ENCODE measurements around the gene ZFYVE19.

The ZFYVE19 gene

DNA sequence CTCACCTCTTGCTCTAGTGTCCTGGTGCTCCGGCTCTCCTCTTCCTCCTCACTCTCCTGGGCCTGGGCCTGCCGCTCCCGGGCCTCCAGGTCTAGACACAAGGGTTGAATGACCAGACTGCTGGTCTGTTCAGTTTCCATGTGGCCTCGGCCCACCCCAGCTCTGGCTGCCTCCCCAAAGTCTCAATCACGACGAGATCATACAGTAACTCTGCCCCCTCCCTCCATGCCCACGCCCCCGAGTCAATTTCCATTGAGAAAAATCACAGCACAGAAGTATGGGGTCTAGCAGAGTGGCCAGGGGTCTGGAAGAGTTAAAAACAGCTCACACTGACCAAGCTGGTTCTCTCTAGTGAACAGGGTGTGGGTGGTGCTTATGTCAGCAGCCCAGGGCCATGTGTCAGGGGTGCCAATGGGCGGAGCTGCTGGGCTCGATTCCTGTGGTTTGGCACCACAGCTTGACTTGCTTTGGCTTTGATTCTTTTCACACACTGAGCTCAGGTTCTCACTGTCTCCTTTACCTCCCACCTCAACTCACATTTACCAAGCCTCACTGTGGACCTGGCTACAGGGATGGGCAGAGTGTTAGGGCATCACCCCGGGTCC, 30.2 kb upstream of the ZFYVE19 start:
- Histone ChIP-seq H3K9me3 (ENCODE audit: control insufficient read depth in 2 of 2, low read length in 2 of 2) (no peaks in the 10 kb centered on the region), H3K36me3 (ENCODE audit: control insufficient read depth in 2 of 2, insufficient read depth in 2 of 2, low read length in 2 of 2) (peaks cover 50 to 51% of the 10 kb centered on the region in 2 donors), H3K27me3 (ENCODE audit: control insufficient read depth in 1 of 2, insufficient read depth in 2 of 2, low read length in 2 of 2) (no peaks in the 10 kb centered on the region), H3K9ac (ENCODE audit: low read length in 2 of 2) (no peak overlapping the region), H3K27ac (ENCODE audit: low read length) (no peak overlapping the region), H3K4me3 (ENCODE audit: low read length in 2 of 2) (no peak overlapping the region), H3K4me1 (ENCODE audit: control insufficient read depth, insufficient read depth, low read length) (no peaks in the 10 kb centered on the region)

DNA sequence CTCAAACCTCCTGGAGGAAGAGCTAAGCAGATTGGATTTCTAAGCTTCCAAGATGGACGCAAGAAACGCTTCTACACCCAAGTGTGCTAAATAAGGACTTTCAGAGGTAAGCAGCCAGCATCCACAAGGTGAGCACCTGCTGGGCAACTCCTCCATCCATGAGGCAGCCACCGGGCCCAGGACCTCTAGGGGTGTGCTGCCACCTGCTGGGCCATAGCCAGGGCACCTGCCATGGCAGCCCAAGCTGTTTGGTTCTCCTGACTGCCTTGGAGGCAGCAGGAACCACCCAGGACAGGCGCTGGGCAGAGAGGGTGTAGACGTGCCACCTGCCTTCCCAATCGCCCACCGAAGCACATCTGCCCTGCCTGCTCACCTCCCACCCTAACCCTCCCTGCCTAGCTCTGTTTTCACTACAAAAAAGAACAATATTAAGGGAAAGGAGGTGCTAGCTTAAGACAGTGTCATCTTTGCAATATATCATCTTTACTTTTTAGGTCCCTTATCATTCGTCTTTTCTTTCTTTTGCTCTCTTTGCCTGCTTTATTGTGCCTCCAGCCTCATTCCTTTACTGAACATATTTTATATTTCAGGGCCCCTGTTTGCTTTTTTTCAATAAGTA, 24.2 kb upstream of the ZFYVE19 start:
- H3K27me3 ChIP-seq (ENCODE audit: control insufficient read depth in 1 of 2, insufficient read depth in 2 of 2, low read length in 2 of 2): no peaks in the 10 kb centered on the region
- no peak overlapping the region for H3K9ac ChIP-seq (ENCODE audit: low read length in 2 of 2)
- no peaks in the 10 kb centered on the region for H3K9me3 ChIP-seq (ENCODE audit: control insufficient read depth in 2 of 2, low read length in 2 of 2)
- H3K4me3 ChIP-seq (ENCODE audit: low read length in 2 of 2): no peak overlapping the region
- peaks cover 9 to 13% of the 10 kb centered on the region in 2 donors for H3K36me3 ChIP-seq (ENCODE audit: control insufficient read depth in 2 of 2, insufficient read depth in 2 of 2, low read length in 2 of 2)
- no peak overlapping the region for H3K27ac ChIP-seq (ENCODE audit: low read length)
- peaks cover 11% of the 10 kb centered on the region for H3K4me1 ChIP-seq (ENCODE audit: control insufficient read depth, insufficient read depth, low read length)

DNA sequence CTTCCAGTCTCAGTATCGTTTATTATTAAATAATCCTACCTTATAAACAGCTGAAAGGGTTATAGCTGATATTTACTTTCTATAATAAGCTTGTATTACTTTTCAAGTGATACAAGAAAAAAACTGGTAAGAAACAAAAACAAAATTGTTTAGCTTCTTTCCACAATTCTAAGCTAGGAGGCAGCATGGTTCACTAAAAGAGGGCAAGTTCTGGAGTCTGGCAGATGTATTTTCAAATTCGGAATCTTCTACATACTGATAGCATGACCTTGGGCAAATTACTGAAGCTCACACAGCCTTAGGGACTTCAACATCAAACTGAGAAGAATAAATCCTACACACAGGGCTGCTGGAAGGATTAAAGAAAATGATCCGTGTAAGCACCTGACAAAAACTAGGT, 21.7 kb upstream of the ZFYVE19 start:
- no peaks in the 10 kb centered on the region for H3K9me3 ChIP-seq (ENCODE audit: control insufficient read depth in 2 of 2, low read length in 2 of 2)
- H3K4me1 ChIP-seq (ENCODE audit: control insufficient read depth, insufficient read depth, low read length): peaks cover 15% of the 10 kb centered on the region
- H3K36me3 ChIP-seq (ENCODE audit: control insufficient read depth in 2 of 2, insufficient read depth in 2 of 2, low read length in 2 of 2): no peaks in the 10 kb centered on the region
- no peak overlapping the region for H3K4me3 ChIP-seq (ENCODE audit: low read length in 2 of 2)
- H3K27ac ChIP-seq (ENCODE audit: low read length): no peak overlapping the region
- no peaks in the 10 kb centered on the region for H3K27me3 ChIP-seq (ENCODE audit: control insufficient read depth in 1 of 2, insufficient read depth in 2 of 2, low read length in 2 of 2)
- H3K9ac ChIP-seq (ENCODE audit: low read length in 2 of 2): no peak overlapping the region

DNA sequence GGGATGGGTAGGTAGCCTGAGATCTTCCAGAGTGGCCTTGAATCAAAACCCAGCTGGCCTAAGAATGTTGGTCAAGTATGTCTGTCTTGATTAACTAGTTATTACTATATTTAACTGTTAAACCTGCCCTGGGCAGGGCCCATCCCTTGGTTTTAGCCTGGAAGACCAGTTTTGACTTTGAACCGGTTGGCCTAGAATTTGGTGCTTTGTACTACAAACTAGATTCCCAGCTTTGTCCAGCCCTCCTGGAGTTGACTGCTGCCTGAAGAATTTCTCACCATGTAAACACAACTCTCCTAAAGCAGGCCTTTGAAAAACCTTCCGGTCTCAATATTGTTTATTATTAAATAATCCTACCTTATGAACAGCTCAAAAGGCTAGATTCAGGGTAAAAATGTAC, 21.1 kb upstream of the ZFYVE19 start:
- H3K9ac ChIP-seq (ENCODE audit: low read length in 2 of 2): no peak overlapping the region
- H3K4me3 ChIP-seq (ENCODE audit: low read length in 2 of 2): no peak overlapping the region
- H3K27ac ChIP-seq (ENCODE audit: low read length): no peak overlapping the region
- no peaks in the 10 kb centered on the region for H3K36me3 ChIP-seq (ENCODE audit: control insufficient read depth in 2 of 2, insufficient read depth in 2 of 2, low read length in 2 of 2)
- H3K9me3 ChIP-seq (ENCODE audit: control insufficient read depth in 2 of 2, low read length in 2 of 2): no peaks in the 10 kb centered on the region
- H3K4me1 ChIP-seq (ENCODE audit: control insufficient read depth, insufficient read depth, low read length): peaks cover 15% of the 10 kb centered on the region
- H3K27me3 ChIP-seq (ENCODE audit: control insufficient read depth in 1 of 2, insufficient read depth in 2 of 2, low read length in 2 of 2): no peaks in the 10 kb centered on the region

DNA sequence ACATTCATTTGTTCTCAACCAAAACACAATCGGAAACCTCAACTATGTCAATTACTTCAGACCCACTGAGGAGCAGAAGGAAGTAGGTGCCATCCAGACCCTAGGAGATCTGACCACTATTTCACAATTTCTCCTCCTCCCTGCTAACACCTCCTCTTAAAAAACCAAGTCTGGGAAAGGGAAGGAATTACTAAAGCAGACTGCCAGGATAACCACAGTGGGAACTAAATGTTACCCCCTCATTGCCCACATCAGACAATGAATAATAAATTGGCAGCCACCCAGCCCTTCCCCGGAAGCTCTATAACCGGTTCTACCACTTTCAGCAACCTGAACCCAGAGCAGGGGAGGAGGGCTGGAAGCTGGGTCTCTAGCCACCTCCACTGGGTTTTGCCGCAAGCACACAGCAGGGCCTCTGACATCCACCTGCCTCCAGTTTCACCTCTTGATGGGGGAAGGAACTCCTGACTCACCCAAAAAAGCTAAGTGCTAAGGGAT, 19.5 kb upstream of the ZFYVE19 start:
- Histone ChIP-seq H3K4me3 (ENCODE audit: low read length in 2 of 2) (no peak overlapping the region), H3K4me1 (ENCODE audit: control insufficient read depth, insufficient read depth, low read length) (peaks cover 15% of the 10 kb centered on the region), H3K9me3 (ENCODE audit: control insufficient read depth in 2 of 2, low read length in 2 of 2) (no peaks in the 10 kb centered on the region), H3K9ac (ENCODE audit: low read length in 2 of 2) (peak overlapping the region in 1 of 2 donors; percentile 13), H3K36me3 (ENCODE audit: control insufficient read depth in 2 of 2, insufficient read depth in 2 of 2, low read length in 2 of 2) (peaks cover 0 to 4% of the 10 kb centered on the region in 2 donors), H3K27me3 (ENCODE audit: control insufficient read depth in 1 of 2, insufficient read depth in 2 of 2, low read length in 2 of 2) (no peaks in the 10 kb centered on the region), H3K27ac (ENCODE audit: low read length) (no peak overlapping the region)

DNA sequence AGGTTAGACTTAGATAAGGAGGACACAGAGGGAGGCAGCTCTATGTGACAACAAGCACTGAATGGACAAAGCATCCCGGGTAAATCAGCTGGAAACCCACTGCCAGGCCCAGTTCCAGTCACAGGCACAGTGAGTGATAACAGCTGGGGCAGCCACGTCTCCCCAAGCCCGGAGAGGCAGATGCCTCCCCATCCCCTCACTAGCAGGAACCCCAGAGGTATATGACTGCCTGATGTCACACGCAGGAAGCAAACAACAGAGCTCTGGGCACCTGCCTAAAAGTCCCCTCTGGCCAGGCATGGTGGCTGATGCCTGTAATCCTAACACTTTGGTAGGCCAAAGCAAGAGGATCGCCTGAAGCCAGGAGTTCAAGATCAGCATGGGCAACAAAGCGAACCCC, 18.9 kb upstream of the ZFYVE19 start:
- H3K9ac ChIP-seq (ENCODE audit: low read length in 2 of 2): peak overlapping the region in 1 of 2 donors; percentile 13
- H3K36me3 ChIP-seq (ENCODE audit: control insufficient read depth in 2 of 2, insufficient read depth in 2 of 2, low read length in 2 of 2): peaks cover 0 to 5% of the 10 kb centered on the region in 2 donors
- H3K27ac ChIP-seq (ENCODE audit: low read length): no peak overlapping the region
- H3K4me1 ChIP-seq (ENCODE audit: control insufficient read depth, insufficient read depth, low read length): peaks cover 15% of the 10 kb centered on the region
- no peaks in the 10 kb centered on the region for H3K9me3 ChIP-seq (ENCODE audit: control insufficient read depth in 2 of 2, low read length in 2 of 2)
- no peak overlapping the region for H3K4me3 ChIP-seq (ENCODE audit: low read length in 2 of 2)
- H3K27me3 ChIP-seq (ENCODE audit: control insufficient read depth in 1 of 2, insufficient read depth in 2 of 2, low read length in 2 of 2): no peaks in the 10 kb centered on the region

DNA sequence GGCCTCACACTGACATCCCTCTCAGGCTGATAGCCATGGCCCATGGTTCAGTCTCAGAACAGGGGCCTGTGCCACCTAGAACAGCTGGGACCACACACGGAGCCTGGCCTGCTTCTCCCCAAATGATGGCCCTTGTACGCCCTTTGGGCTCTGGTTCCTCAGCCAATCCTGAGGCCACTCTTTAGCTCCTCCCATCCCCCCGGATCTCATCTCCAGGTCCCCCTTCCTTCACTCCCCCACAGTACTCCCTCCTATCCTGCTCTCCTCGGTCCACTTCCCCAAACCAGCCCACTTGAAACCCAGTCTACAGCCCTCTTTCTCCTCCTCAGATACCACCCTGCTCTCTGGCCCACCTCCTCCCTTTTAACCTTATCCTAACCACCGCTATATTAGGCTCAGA, 17.8 kb upstream of the ZFYVE19 start:
- no peak overlapping the region for H3K27ac ChIP-seq (ENCODE audit: low read length)
- H3K4me1 ChIP-seq (ENCODE audit: control insufficient read depth, insufficient read depth, low read length): peaks cover 15% of the 10 kb centered on the region
- H3K9me3 ChIP-seq (ENCODE audit: control insufficient read depth in 2 of 2, low read length in 2 of 2): no peaks in the 10 kb centered on the region
- no peak overlapping the region for H3K4me3 ChIP-seq (ENCODE audit: low read length in 2 of 2)
- H3K36me3 ChIP-seq (ENCODE audit: control insufficient read depth in 2 of 2, insufficient read depth in 2 of 2, low read length in 2 of 2): peaks cover 0 to 5% of the 10 kb centered on the region in 2 donors
- no peaks in the 10 kb centered on the region for H3K27me3 ChIP-seq (ENCODE audit: control insufficient read depth in 1 of 2, insufficient read depth in 2 of 2, low read length in 2 of 2)
- H3K9ac ChIP-seq (ENCODE audit: low read length in 2 of 2): no peak overlapping the region

DNA sequence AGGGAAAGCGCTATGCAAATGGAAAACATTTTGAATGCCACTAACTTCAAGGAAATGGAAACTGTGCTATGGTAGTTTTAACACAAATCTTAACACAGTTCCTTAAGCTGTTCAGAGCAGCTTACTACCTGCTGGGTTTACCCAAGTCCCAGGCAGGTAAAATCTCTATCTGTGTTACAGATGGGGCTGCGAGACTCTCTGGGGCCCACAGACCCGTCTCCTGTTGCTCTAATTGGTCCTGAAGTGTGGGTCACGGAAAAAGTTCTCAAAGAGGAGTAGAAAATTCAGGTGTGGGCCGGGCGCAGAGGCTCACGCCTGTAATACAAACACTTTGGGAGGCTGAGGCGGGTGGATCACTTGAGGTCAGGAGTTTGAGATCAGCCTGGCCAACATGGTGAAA, 16.9 kb upstream of the ZFYVE19 start:
- Histone ChIP-seq H3K27ac (ENCODE audit: low read length) (no peak overlapping the region), H3K4me3 (ENCODE audit: low read length in 2 of 2) (no peak overlapping the region), H3K36me3 (ENCODE audit: control insufficient read depth in 2 of 2, insufficient read depth in 2 of 2, low read length in 2 of 2) (peaks cover 0 to 5% of the 10 kb centered on the region in 2 donors), H3K4me1 (ENCODE audit: control insufficient read depth, insufficient read depth, low read length) (peaks cover 15% of the 10 kb centered on the region), H3K9ac (ENCODE audit: low read length in 2 of 2) (no peak overlapping the region), H3K27me3 (ENCODE audit: control insufficient read depth in 1 of 2, insufficient read depth in 2 of 2, low read length in 2 of 2) (no peaks in the 10 kb centered on the region), H3K9me3 (ENCODE audit: control insufficient read depth in 2 of 2, low read length in 2 of 2) (no peaks in the 10 kb centered on the region)

DNA sequence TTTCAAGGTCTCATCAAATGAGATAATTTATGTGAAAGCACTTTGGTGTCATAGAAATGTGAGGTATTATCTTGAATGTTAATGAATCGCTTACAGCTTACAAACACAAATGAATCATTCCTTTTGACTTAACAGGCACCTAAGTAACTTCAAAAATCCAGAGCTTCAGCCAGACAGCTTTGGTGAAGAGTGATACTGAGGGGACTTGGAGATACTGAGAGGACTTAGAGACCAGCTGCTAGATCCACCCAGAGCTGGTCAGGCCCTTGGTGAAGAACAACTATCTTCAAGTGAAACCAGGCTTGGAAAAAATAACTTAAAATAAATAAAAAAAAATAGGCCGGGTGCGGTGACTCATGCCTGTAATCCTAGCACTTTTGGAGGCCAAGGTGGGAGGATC, 16.2 kb upstream of the ZFYVE19 start:
- H3K27me3 ChIP-seq (ENCODE audit: control insufficient read depth in 1 of 2, insufficient read depth in 2 of 2, low read length in 2 of 2): no peaks in the 10 kb centered on the region
- no peaks in the 10 kb centered on the region for H3K9me3 ChIP-seq (ENCODE audit: control insufficient read depth in 2 of 2, low read length in 2 of 2)
- peaks cover 12% of the 10 kb centered on the region for H3K4me1 ChIP-seq (ENCODE audit: control insufficient read depth, insufficient read depth, low read length)
- H3K27ac ChIP-seq (ENCODE audit: low read length): no peak overlapping the region
- no peak overlapping the region for H3K9ac ChIP-seq (ENCODE audit: low read length in 2 of 2)
- H3K4me3 ChIP-seq (ENCODE audit: low read length in 2 of 2): no peak overlapping the region
- H3K36me3 ChIP-seq (ENCODE audit: control insufficient read depth in 2 of 2, insufficient read depth in 2 of 2, low read length in 2 of 2): peaks cover 0 to 5% of the 10 kb centered on the region in 2 donors

DNA sequence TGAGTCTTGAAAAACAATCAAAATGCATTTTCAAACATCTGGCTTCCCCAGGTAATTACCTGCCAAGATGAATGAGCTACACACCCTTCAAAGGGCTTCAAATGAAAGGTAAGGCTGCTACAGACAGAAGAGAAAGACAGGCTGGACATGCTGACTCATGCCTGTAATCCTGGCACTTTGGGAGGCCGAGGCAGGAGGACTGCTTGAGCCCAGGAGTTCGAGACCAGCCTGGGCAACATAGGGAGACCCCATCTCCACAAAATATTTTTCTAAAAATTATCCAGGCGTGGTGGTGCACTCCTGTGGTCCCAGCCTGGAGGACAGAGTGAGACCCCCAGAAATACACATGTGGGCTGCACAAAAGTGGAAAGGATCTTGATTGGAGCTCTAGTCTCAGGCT, 14.5 kb upstream of the ZFYVE19 start:
- Histone ChIP-seq H3K27me3 (ENCODE audit: control insufficient read depth in 1 of 2, insufficient read depth in 2 of 2, low read length in 2 of 2) (no peaks in the 10 kb centered on the region), H3K4me3 (ENCODE audit: low read length in 2 of 2) (no peak overlapping the region), H3K4me1 (ENCODE audit: control insufficient read depth, insufficient read depth, low read length) (peaks cover 6% of the 10 kb centered on the region), H3K9ac (ENCODE audit: low read length in 2 of 2) (no peak overlapping the region), H3K27ac (ENCODE audit: low read length) (no peak overlapping the region), H3K36me3 (ENCODE audit: control insufficient read depth in 2 of 2, insufficient read depth in 2 of 2, low read length in 2 of 2) (peaks cover 0 to 5% of the 10 kb centered on the region in 2 donors), H3K9me3 (ENCODE audit: control insufficient read depth in 2 of 2, low read length in 2 of 2) (no peaks in the 10 kb centered on the region)
